NCI-H460 (cell line): ENCODE results near the gene ENTPD8. TPM values are rescaled to one million over a fixed set of nuclear protein-coding genes. Genes with fewer than 3 reads are reported as not detected.

Experiments used
- DNase-seq: peaks from one replicate; pipeline ENCODE4 v3.0.0-alpha.2; 2016; ENCODE audit warnings: low read depth; ENCODE audit errors: extremely low read depth
- total RNA-seq: library from RNA; depleted of rRNA; stranded (reverse); fragments of >200 nt; shearing (Covaris generic); gene quantifications from 2 replicates; pipeline ENCODE4 v1.2.3, GENCODE V29; 2014

Gene ENTPD8
- total RNA-seq, 1 experiment from 2014 or later: not detected

DNA sequence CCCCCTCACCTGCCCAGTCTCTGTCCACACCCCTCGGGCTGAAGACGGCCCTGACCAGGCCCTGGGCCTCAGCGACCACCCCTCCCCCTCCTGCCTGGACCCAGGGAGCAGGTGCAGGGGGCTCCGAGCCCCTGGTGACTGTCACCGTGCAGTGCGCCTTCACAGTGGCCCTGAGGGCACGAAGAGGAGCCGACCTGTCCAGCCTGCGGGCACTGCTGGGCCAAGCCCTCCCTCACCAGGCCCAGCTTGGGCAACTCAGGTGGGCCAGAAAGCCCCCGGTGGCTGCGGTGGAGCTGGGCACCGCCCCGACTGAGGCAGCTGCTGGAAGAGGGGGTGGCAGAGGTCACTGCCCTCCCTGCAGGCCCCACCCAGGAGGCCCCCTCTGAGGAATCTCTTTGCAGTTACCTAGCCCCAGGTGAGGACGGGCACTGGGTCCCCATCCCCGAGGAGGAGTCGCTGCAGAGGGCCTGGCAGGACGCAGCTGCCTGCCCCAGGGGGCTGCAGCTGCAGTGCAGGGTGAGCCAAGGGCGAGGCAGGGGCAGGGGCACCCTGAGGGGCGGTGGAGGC, 7.7 kb downstream of the ENTPD8 start:
- DNase-seq: no peak

DNA sequence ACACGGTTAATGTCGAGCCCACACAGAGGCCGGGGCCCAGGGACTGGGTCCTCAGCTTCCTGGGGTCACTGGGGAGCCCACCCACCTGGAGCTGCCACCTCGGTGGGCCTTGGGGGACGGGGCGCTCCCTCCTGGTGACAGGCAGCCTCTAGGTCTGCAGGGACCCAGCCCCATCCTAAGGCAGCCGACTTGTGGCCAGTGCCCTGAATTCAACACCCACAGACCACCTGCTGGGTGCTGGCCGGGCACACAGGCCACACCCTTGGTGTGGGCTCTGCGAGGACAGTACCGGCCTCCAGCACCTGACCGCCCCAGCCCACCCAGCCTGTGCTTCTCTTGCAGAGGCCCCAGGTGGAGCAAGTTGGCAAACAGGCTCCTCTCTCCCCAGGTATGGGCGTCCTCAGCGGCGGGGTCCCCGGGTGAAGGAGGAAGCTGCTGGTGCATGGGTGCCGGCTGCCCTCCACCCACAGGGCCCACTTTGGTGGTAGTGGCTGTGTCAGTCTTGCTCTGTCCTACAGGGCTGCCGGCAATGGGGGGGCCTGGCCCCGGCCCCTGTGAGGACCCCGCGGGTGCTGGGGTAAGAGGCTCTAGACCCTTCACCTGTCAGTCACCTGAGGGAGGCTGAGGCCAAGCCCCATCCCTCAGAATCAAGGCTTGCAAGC, 8.3 kb downstream of the ENTPD8 start:
- no peak for DNase-seq

DNA sequence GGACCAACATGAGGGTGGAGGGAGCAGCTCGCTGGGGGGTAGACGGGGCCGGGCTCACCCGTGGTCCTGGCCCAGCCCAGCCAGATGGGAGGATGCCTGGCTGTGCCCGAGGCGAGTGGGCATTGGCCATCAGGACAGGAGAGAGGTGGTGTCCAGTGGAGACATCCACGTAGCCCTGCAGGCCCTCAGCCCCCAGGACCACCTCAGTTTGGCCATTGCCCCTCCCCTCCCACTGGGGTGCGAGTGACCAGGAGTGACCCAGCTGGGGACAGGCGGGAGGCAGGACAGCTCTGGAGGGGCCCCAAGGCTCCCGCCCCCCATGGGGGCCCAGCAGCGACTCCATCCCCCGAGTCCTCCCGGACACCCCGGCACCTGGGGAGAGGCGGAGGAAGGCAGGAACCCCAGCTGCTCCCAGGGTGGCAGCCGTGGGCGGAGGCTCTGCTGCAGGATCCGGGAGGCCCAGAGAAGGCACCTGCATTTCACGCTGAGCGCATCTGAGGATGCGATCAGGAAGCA, 9.7 kb downstream of the ENTPD8 start:
- no peak for DNase-seq

DNA sequence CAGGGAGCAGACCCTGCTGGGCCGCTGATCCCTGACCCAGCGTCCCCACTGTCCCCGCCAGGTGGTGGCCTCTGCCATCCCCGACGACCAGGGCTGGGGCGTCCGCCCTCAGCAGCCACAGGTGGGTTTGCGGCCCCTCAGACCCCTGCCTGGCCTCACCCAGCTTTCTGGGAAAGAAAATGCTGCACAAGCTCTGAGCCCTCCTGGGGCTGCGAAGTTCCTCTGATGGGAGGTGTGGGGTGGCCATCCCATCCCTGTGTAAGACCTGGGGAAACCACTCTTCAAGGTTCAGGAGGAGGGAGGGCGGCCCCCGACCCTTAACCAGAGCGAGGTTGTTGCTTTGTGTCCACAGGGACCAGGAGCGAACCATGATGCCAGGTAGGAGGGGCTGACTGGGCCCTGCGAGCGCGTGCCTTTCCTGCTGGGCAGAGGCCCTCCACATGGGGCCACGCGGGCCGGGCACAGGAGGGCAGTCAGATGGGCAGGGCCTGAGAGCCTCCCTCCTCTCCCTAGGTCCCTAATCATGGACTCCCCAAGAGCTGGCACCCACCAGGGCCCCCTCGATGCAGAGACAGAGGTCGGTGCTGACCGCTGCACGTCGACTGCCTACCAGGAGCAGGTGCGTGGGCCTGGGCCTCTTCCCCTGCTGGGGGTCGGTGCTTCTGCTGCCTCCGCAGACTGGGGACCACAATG, 10.3 kb downstream of the ENTPD8 start:
- no peak for DNase-seq

DNA sequence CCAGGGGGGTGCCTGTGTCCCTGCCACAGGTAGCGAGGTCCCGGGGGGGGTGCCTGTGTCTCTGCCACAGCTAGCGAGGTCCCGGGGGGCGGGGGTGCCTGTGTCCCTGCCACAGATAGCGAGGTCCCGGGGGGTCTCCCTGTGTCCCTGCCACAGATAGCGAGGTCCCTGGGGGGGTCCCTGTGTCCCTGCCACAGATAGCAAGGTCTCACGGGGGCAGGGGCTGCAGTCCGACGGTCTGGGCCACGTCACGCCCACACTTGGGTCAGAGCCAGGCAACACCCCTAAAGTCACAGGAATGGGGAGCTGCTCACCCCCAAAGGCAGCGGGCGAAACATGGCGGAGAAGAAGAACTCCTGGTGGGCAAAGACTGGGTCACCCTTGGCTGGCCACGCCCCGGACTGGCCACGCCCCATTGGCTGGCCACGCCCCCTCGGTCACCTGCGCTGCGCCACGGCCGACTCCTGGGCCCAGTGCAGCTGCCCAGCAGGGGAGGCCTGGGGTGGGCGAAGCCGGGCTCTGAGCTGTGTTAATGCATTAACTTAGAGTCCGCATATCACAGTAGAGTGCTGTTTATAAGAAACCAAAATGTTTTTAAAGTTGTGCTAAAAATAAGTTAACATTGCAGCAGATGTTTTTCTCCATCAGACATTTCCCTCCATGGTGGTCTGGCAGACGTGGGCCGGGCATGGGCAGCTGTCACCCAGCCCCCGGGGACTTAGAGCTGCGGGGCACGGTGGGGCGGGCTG, 11.0 kb downstream of the ENTPD8 start:
- no peak for DNase-seq

DNA sequence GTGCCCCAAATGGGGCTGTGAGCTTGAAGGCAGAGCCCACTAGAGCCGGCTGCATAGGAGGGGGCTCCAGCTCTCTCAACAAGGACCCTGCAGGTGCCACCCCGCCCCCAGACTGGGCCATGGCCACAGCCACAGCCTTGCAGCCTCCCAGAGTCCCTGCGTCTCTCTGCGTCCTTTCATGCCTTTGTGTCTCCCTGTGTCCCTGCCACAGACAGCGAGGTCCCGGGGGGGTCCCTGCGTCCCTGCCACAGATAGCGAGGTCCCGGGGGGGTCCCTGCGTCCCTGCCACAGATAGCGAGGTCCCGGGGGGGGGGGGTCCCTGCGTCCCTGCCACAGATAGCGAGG, 11.6 kb downstream of the ENTPD8 start:
- DNase-seq: no peak

DNA sequence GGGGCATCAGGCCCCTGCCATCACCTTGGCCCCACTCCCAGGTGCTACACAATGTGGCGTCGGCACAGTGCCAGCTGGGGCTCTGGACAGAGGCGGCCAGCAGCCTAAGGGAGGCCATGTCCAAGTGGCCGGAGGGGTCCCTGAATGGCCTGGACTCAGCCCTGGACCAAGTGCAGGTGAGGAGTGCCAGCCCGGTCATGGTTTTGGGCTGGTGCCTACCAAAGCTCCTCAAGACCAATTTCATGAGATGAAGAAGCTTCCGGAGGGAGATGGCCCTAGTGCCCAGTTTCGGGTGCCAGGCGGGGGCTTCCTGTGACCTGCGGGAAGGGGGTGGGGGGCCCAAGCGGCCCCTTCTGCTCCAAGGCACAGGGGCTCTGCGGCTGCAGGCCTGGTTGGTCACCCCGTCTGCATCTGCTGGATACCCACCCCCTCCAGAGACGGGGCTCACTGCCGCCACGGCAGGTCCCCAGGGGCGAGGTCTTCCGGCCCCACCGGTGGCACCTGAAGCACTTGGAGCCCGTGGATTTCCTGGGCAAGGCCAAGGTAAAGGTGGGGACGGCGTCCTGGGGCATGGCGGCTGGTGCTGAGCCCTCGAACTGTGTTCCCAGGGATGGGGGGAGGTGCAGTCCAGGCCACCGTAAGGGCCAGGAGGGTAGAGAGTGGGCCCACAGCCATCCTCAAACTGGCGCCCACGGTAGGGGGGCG, 12.2 kb downstream of the ENTPD8 start:
- DNase-seq: no peak

DNA sequence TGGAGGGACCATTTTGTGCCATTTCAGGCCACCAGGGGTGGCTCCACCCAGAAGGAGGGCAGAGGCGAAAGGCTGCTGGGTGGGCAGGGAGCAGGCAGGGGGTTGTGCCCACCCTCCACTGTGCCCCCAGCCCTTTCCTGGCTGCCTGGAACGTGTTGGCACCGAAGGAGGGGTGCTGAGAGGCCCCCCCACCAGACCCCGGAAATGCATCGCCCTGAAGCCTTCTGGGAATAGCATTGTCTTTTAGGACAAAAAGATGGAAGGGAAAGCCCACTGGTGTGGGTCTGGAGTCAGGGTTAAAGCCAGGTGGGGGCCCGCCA, 12.9 kb downstream of the ENTPD8 start:
- DNase-seq: no peak

DNA sequence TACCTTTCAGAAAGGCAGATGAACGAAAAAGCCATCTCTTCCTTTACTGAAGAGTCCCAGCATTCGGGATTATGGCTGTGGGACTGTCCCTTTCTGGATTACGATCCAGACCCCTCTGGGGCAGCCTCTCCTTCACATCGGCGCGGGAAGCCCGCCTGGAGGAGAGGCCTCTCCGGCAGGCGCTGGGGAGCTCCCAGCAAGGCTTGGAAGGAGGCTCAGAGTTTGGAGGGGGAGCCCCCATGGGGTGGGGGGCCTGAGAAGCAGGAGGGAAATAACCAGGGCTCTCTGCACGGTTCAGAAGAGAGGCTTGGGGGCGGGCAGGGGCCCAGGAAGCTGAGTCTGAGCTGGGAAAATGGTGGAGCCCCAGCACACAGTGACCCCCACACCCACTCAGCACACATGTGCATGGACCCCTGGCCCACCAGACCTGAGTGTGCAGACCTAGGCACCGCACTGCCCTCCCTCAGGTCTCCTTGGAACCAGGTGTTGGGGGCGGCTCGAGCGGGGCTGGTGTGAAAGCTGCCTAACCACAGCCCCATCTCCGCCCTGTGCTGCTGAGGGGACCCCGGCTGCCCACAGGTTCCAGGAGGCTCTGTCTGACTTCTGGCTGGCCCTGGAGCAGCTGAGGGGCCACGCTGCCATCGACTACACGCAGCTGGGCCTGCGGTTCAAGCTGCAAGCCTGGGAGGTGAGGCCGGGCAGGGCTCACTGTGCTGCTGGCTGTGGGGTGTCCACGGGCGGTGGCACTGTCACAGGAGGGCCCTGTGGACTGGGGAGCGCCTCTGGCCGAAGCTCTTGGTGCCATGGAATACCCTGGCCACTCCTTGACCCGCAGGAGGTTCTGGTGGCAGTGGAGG, 13.5 kb downstream of the ENTPD8 start:
- no peak for DNase-seq

DNA sequence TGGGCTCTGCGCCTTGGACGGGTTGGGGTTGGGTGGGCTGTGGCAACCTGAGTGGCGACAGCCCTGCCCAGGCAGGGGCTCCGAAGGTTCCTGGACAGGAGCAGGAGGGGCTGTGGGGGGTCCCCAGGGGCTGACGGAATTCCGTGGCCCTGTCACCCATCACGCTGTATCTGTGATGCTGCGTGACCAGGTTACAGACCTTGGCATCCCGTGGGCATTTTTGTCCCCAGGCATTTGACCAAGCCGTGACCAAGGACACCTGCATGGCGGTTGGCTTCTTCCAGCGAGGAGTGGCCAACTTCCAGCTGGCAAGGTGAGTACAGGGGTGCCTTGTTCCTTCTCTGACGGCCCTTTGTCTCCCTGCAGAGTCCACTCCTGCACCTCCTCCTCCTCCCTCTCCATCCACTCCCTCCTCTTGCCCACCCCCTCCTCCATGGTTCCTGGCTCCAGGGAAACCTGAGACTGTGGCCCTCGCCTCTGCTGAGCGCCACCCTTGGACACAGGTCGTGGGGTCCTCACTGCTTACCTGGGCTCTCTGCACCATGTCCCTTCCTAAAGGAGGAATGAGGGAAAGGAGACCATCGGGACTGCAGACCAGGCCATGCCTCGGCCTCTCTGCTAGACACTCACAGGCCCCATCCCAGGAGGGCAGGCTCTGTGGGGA, 15.0 kb downstream of the ENTPD8 start:
- DNase-seq: no peak

DNA sequence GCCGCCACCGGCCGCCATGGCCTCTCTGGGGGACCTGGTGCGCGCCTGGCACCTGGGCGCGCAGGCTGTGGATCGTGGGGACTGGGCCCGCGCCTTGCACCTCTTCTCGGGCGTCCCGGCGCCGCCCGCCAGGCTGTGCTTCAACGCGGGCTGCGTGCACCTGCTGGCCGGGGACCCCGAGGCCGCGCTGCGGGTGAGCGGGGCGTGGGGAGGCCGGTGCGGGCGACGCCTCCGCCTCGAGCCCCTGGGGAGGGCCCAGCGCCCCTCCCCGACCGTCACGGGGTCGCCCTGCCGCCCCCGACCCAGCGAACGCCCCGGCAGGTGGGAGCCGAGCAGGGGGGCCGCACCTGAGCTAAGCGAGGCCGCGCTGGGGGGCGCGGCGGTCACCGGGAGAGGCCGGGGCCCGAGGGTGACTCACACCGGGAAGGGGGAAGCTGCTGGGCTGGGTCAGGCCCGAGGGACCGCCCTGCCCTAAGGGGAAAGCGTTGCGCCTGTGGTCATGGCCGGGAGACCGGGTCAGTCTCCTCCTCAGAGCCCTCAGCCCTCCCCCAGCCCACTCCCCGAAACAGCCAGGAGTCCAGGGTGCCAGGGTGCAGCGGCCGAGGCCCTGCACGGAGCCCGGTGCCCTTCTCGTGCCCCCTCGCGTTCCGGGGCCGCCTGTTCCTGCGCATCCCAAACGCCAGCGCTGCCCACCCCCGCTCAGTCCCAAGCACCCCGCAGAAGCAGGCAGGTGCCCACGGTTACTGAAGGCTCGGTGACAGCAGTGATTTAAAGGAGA, 17.5 kb downstream of the ENTPD8 start:
- no peak for DNase-seq

DNA sequence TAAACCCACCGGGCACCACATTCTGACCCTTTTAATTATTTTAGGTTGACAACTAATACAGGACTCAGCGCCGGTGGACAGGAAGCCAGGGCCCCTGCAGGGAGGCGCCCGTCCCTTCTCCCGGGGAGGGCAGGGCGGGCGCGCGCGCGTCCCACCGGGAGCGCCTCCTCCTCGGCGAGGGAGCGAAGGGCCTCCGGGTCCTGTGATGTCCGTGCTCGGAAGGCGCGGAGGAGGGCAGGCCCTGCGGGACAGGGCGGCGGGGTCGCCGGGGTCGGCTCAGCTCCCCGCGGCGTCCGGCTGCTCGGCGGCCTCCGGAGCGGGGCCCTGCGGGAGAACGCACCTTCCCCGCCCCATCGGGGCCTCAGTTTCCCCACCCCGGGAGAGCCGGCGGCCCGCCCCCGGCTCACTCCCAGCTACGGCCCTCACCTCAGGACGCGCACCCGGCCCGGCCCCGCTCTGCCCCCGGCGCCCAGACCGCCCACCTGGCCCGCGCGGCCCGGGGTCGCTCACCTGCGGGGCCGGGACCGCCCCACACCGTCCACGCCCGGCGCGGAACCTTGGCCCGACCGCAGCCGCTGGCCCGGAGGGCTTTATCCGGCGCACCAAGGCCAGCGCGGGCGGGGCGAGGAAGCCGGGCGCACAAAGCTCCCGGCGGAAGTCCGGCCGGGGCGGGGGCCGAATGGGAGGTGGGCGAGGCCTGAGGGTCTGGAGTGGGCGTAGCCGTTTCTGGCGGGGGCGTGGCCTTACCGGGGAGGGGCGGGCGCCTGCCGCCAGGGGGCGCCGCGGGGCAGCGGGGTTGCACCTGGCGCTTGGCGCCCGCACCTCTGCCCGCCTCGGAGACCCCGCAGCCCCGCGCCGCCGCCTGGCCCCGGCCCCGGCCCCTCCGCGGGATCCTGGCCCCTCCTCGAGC, 18.3 kb downstream of the ENTPD8 start, which contains the start of the genes EXD3 and NOXA1:
EXD3 (minus strand) TSS at position 559 of the 910 bp plus-strand sequence. CDS start 27,805 bp downstream, outside the sequence.
NOXA1 (plus strand) TSS at position 790 of the 910 bp plus-strand sequence. CDS start 137 bp downstream, outside the sequence.
- DNase-seq: peak; percentile 92

DNA sequence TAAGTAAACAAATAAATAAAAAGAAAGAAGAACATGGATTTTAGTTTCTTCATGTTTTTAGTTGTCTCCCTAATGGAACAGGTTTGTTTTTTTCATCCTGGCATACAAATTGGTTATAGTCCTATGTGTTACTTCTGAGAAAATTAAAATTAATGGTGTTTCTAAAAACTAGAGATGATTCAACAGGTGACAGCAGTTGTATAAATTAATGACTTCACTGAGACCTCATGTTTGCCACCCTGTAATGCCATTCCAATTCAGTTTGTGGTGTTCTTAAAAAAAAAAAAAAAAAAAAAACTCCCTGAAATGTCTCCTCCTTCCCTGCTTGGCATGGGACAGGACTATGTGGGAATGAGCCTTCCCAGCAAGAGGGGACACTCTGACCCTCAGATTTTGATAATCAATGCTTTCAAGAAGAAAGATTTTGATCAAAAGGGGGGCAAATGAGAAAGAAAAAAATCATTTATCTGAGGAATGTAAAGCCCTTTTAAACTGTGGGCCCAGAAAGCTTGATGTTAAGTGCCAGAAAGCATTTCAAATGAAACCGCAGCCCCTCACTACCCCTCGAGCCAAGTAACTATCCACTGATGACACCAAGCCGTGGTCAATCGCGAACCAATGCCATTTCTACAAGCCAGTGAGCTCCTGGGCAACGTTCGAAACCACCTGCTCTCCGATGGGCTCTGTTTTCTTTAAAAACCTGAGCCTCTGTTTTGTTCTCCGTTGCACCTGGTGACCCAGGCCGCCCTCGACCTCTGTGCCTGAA, 19.1 kb downstream of the ENTPD8 start:
- no peak for DNase-seq

DNA sequence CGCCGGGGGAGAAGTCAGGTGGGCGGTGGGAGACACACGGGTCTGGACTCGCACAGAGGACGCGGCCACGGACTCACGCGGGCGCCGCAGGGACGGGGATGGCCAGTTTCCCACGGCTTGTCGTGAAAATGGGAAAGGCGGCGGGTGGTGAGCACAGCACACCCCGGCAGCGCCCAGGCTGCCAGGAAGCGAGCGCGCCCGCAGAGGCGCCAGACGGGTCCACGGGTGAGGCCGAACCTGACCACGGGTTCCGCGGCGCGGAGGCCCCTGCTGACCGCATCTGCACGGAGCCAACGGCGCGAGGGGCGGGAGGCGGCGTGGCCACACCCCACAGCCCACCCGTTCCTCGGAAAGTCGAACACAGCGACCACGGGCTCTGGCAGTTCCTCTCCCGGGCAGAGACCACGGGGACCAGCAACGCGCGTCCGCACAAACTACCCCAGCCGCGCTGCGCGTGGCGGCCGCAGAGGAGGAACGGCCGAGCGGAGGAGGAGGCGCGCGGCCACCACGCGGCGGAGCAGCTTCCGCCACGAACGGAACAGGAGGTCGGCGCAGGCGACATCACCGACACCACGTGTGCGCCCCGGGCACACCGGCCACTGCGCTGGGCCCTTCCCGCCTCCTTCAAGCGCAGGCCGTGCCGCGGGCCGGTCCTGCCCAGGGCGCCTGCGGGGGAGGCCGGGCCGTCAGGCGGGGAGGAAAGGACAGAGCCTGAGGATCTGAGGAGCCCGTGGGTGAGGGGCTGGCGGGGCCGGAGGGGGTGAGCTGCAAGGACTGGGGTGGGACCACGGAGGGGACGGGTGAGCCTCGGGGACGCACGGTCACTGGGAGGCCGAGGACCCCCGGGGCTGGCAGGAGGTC, 23.8 kb downstream of the ENTPD8 start:
- no peak for DNase-seq

DNA sequence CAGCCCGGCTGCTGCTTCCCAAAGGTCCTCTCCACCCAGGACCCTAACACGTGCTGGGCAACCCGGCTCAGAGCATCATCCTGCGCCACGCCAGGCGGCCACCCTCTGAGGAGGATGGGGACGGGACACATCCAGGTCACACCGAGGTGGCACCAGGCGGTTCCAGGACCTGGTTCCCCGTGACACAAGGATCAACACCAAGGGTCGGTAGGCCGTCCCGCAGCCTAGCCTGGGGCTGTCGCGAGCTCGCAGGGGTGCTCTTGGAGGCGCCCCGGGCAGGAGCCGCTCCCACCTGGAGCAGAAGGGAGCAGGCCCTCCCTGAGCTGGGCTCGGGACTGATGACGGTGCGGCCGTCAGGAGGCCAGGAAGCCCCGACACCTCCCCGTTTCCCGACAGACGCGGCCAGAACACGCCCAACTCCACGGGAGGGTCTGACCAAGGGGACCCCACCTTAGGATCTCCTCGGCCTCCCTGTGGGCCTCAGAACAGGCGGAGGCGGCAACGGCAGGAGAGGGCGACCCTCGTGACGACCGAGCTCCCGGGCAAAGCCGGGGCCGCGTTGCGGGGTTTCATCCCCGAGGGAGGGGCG, 24.5 kb downstream of the ENTPD8 start:
- no peak for DNase-seq
